K562 (cell line): ENCODE measurements around the gene TMED7. TPM values are rescaled to one million over a fixed set of nuclear protein-coding genes. Genes with fewer than 3 reads are reported as not detected.

Source experiments
- ATAC-seq: fragments of 200-7000 bp; cut with Tn5 transposase; 3 replicates; pipeline ENCODE4 v1.9.1; 2020; ENCODE audit warnings: moderate library complexity
- BruUV-seq: library from RNA; stranded (reverse); fragments of 400-500 nt; replicated peaks from 2 replicates; lab custom pipeline; 2021; lab: Mats Ljungman, UMichigan
- CTCF ChIA-PET: fragments of 300-600 bp; formaldehyde crosslinking; extraction: SDS; loops from one replicate; lab custom pipeline; 2021; ENCODE audit warnings: low intra/inter-chr PET ratio; lab: Yijun Ruan, JAX
- POLR2A ChIA-PET: fragments of 300-600, 350-650 bp; sonication (Branson Sonifier 250); formaldehyde crosslinking; extraction: SDS; loops from one replicate; lab custom pipeline; 2021; ENCODE audit warnings: antibody characterized with exemption, inconsistent platforms; lab: Yijun Ruan, JAX
- DNase-seq, 4 experiments: peaks; one replicate each; pipeline versions ENCODE4 v3.0.0 to v3.0.0-alpha.2; 2011 to 2018; ENCODE audit warnings: low spot score in 3 of 4, mixed read lengths in 3 of 4; ENCODE audit errors: extremely low read depth in 1 of 4
- FAIRE-seq: peaks from 2 replicates; lab custom pipeline; 2011; peaks lifted over from hg19 to GRCh38; lab: Jason Lieb, UNC
- H2AFZ ChIP-seq: 2 replicates; pipeline ENCODE4 v1.6.0; 2011; ENCODE audit warnings: low read depth, low read length, control low read depth, inconsistent platforms
- H3K27ac ChIP-seq: fragments of 200-600 bp; 3 replicates; pipeline ENCODE4 v1.8.0; 2011; ENCODE audit warnings: low read depth, mild to moderate bottlenecking, control low read depth, inconsistent platforms, low read length, moderate library complexity, mixed read lengths; ENCODE audit errors: extremely low read depth
- H3K27me3 ChIP-seq, 2 experiments: fragments of 300-600 bp in 1 of 2; 2 replicates in 1 of 2; 3 replicates in 1 of 2; pipeline versions ENCODE4 v1.6.0 to v1.8.0; 2011; ENCODE audit warnings: inconsistent platforms in 2 of 2, low read length in 2 of 2, mild to moderate bottlenecking in 1 of 2, mixed read lengths in 1 of 2, moderate library complexity in 1 of 2; ENCODE audit not compliant: control insufficient read depth in 2 of 2, insufficient read depth in 2 of 2
- H3K36me3 ChIP-seq: fragments of 300-600 bp; 3 replicates; pipeline ENCODE4 v1.8.0; 2011; ENCODE audit warnings: mild to moderate bottlenecking, low read length, inconsistent platforms; ENCODE audit not compliant: control insufficient read depth, insufficient read depth
- H3K4me1 ChIP-seq, 2 experiments: fragments of 200-600 bp in 1 of 2; replicated peaks in 1 of 2; 2 replicates in 1 of 2; 3 replicates in 1 of 2; pipeline versions ENCODE4 v1.5.1 to v1.8.0; 2011; ENCODE audit warnings: inconsistent platforms in 2 of 2, low read length in 2 of 2, mild to moderate bottlenecking in 1 of 2, mixed read lengths in 1 of 2, moderate library complexity in 1 of 2; ENCODE audit not compliant: control insufficient read depth in 2 of 2, insufficient read depth in 2 of 2
- H3K4me2 ChIP-seq: 2 replicates; pipeline ENCODE4 v1.6.1; 2011; ENCODE audit warnings: low read length, control low read depth, inconsistent platforms, mixed read lengths; ENCODE audit not compliant: insufficient read depth
- H3K4me3 ChIP-seq: fragments of 200-600 bp; sonication (generic), shearing (Covaris generic); 2 replicates; pipeline ENCODE4 v1.5.1; 2016; ENCODE audit warnings: control low read depth, inconsistent platforms
- H3K79me2 ChIP-seq: fragments of 200-600 bp; 3 replicates; pipeline ENCODE4 v1.8.0; 2011; ENCODE audit warnings: low read length, inconsistent platforms; ENCODE audit not compliant: control insufficient read depth, insufficient read depth
- H3K9ac ChIP-seq, 2 experiments: 2 replicates each; pipeline versions ENCODE4 v1.6.0 to v1.6.1; 2011; ENCODE audit warnings: low read depth in 2 of 2, low read length in 2 of 2, control low read depth in 1 of 2, inconsistent platforms in 1 of 2, mild to moderate bottlenecking in 1 of 2, mixed read lengths in 1 of 2; ENCODE audit not compliant: insufficient read depth in 1 of 2
- H3K9me1 ChIP-seq: one replicate; pipeline ENCODE4 v1.6.0; 2011; ENCODE audit warnings: inconsistent platforms, mild to moderate bottlenecking, low read length, moderate library complexity; ENCODE audit not compliant: control insufficient read depth, insufficient read depth
- H3K9me3 ChIP-seq: replicated peaks from 2 replicates; pipeline ENCODE4 v1.5.1; 2011; ENCODE audit warnings: low read depth, low read length, inconsistent platforms; ENCODE audit not compliant: control insufficient read depth, insufficient read depth
- H4K20me1 ChIP-seq: replicated peaks from 2 replicates; pipeline ENCODE4 v1.6.1; 2011; ENCODE audit warnings: low read length, inconsistent platforms, mixed read lengths; ENCODE audit not compliant: control insufficient read depth, insufficient read depth
- ELF1 ChIP-seq: fragments of 200-800 bp; sonication (Bioruptor generic); IDR thresholded peaks from 2 replicates; pipeline ENCODE4 v1.6.1; 2016; ENCODE audit warnings: missing genetic modification characterization, missing compliant biosample characterization
- GABPB1 ChIP-seq: sonication (generic); formaldehyde crosslinking; IDR thresholded peaks from 2 replicates; pipeline ENCODE4 v1.8.0; 2022; ENCODE audit warnings: mild to moderate bottlenecking, missing genetic modification reagents
- GATA2 ChIP-seq: sonication (generic); formaldehyde crosslinking; IDR thresholded peaks from 2 replicates; pipeline ENCODE4 v1.4.0; 2020; ENCODE audit warnings: mild to moderate bottlenecking, missing genetic modification reagents
- RCOR1 ChIP-seq, 2 experiments: IDR thresholded peaks; 2 replicates each; pipeline ENCODE4 v1.6.1; 2012; ENCODE audit warnings: low read depth in 2 of 2, low read length in 2 of 2, borderline replicate concordance in 1 of 2, improper control_type of control experiment in 1 of 2
- SRSF3 ChIP-seq: fragments of 200-400 bp; formaldehyde crosslinking; IDR thresholded peaks from 2 replicates; pipeline ENCODE4 v1.6.1; 2016; ENCODE audit warnings: mild to moderate bottlenecking, low read length, moderate library complexity; ENCODE audit not compliant: insufficient read depth
- TFAM ChIP-seq: fragments of 250-450 bp; sonication (Bioruptor Pico); conservative IDR thresholded peaks from 2 replicates; pipeline ENCODE4 v1.5.0; 2021; ENCODE audit warnings: mild to moderate bottlenecking, moderate library complexity
- WGBS: fragments of 100-300 bp; shearing (Covaris generic); methylation state at CpG from one replicate; pipeline ENCODE4 v1.1.6; 2016; ENCODE audit warnings: low coverage, mixed read lengths; ENCODE audit not compliant: insufficient coverage; ENCODE audit errors: missing lambda C conversion rate; 5-methylcytosine and 5-hydroxymethylcytosine counted together
- in situ Hi-C: fragments of 300-500 bp; cut with MboI; formaldehyde crosslinking; loops from 4 replicates; pipeline ENCODE4 v1.15.0; 2018; ENCODE audit warnings: inconsistent platforms, mixed read lengths
- intact Hi-C: fragments of 100-400 bp; cut with micrococcal nuclease; formaldehyde crosslinking; loops from 2 replicates; pipeline ENCODE4 v1.14.2; 2022
- polyA plus RNA-seq, 8 experiments: library from polyadenylated mRNA; depleted of rRNA in 4 of 8; stranded (reverse) in 5 of 8; unstranded in 3 of 8; fragments of >200 nt; fragmentation: Nextera tagmentation in 2 of 8; fragmentation: Illumina TruSeq in 1 of 8; extraction: Ambion mirVana in 2 of 8; extraction: Trizol in 1 of 8; gene quantifications; 2 replicates each; pipeline versions ENCODE4 v1.2.1 to v1.2.3, GENCODE V29; 2011 to 2014; ENCODE audit warnings: inconsistent platforms in 1 of 8, missing spikeins in 1 of 8
- total RNA-seq, 7 experiments: library from RNA; depleted of rRNA in 6 of 7; stranded (reverse); fragments of >200 nt in 6 of 7; fragmentation: Illumina TruSeq in 2 of 7; extraction: Trizol in 2 of 7; gene quantifications; 2 replicates each; pipeline versions ENCODE4 v1.2.1 to v1.2.3, GENCODE V29; 2011 to 2021; ENCODE audit warnings: low replicate concordance in 1 of 7

Gene TMED7
- total and polyA plus RNA-seq, 9 of the 15 experiments (the other 6 are each of a cell fraction or from before 2014, with no cell fraction given): 15.9 to 93.4 (median 41.7) TPM

DNA sequence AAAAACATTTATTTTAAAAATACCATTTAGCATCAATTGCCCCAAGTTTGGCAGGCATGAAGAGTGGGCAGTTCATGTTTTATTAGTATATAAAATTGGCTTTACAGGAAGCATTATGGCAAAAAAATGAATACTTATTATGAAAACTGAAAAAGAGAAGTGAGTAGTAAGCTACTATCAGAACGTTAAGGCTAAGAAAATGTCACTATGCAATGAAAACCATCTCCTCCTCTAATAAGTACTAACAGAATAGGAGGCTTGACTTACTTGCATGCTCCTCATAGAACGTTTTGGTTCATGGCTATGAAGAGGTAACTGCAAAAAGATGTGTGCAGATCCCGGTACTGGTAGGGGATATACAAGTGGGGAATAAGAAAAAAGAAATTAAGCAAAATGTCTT is 47.2 kb downstream of the TMED7 start:
- POLR2A ChIA-PET: no interaction called here
- Histone ChIP-seq H4K20me1 (no peaks in the 10 kb centered on the region), H3K9ac (no peak overlapping the region), H3K27me3 (no peaks in the 10 kb centered on the region), H3K36me3 (no peaks in the 10 kb centered on the region), H3K4me1 (no peaks in the 10 kb centered on the region), H2AFZ (no peak overlapping the region), H3K4me3 (no peak overlapping the region), H3K79me2 (no peaks in the 10 kb centered on the region), H3K9me3 (no peaks in the 10 kb centered on the region), H3K9me1 (no peaks in the 10 kb centered on the region), H3K4me2 (no peak overlapping the region), H3K27ac (no peak overlapping the region)
- CTCF ChIA-PET: no interaction called here
- no TSS peak for BruUV-seq
- in situ Hi-C loops: loop anchor here (5.0 to 25.0 kb wide), 2 partner anchors 271 to 1891 kb away; no protein-coding TSS in a partner anchor
- intact Hi-C loops: loop anchor here (10.0 kb wide), 1 partner anchor 194 kb away; no protein-coding TSS in a partner anchor
- 18% methylated on average over 3 of the region's 3 CpGs for WGBS
- ATAC-seq (no peak), FAIRE-seq (no peak), DNase-seq (no peak)
- no peak for TF ChIP-seq RCOR1 (IDR thresholded peaks at IDR 0.05; ENCODE audit: borderline replicate concordance in 1 of 2, low read depth in 2 of 2, low read length in 2 of 2)
- no peak for TF ChIP-seq ELF1 (tag)
- TF ChIP-seq TFAM (CRISPR knock-in tag): no peak

GRCh38 chr5:115577741-115578140 is 48.1 kb downstream of the TMED7 start:
- Histone ChIP-seq H3K4me3 (no peak overlapping the region), H3K27me3 (no peaks in the 10 kb centered on the region), H4K20me1 (no peaks in the 10 kb centered on the region), H3K4me2 (no peak overlapping the region), H3K9me1 (no peaks in the 10 kb centered on the region), H2AFZ (no peak overlapping the region), H3K27ac (no peak overlapping the region), H3K79me2 (no peaks in the 10 kb centered on the region), H3K4me1 (no peaks in the 10 kb centered on the region), H3K9me3 (no peaks in the 10 kb centered on the region), H3K36me3 (no peaks in the 10 kb centered on the region), H3K9ac (no peak overlapping the region)
- FAIRE-seq (no peak), DNase-seq (no peak), ATAC-seq (no peak)
- WGBS: 39% methylated on average over 6 of the region's 6 CpGs
- ChIA-PET CTCF (interaction anchor here (0.6 kb wide), 1 partner anchor 345 kb away, joined by 7 read pairs; no protein-coding TSS in a partner anchor), POLR2A (no interaction called here)
- BruUV-seq: no TSS peak
- intact Hi-C loops: loop anchor here (10.0 kb wide), 1 partner anchor 193 kb away; no protein-coding TSS in a partner anchor
- in situ Hi-C loops: loop anchor here (5.0 to 25.0 kb wide), 2 partner anchors 270 to 1890 kb away; no protein-coding TSS in a partner anchor
- TF ChIP-seq SRSF3 (no peak), GABPB1 (CRISPR knock-in tag) (no peak), GATA2 (CRISPR knock-in tag) (no peak)
